Kidney capillary endothelial cell (primary cell): ENCODE data around the gene WIZ.

ENCODE experiments used
- DNase-seq: peaks from one replicate; pipeline ENCODE4 v3.0.0-alpha.2; 2018; ENCODE audit warnings: low spot score

Gene WIZ

GRCh38 chr19:15443838-15444237 lies 5.9 kb downstream of the WIZ start:
- DNase-seq: no peak

GRCh38 chr19:15443325-15443724 lies 6.4 kb downstream of the WIZ start:
- no peak for DNase-seq

DNA sequence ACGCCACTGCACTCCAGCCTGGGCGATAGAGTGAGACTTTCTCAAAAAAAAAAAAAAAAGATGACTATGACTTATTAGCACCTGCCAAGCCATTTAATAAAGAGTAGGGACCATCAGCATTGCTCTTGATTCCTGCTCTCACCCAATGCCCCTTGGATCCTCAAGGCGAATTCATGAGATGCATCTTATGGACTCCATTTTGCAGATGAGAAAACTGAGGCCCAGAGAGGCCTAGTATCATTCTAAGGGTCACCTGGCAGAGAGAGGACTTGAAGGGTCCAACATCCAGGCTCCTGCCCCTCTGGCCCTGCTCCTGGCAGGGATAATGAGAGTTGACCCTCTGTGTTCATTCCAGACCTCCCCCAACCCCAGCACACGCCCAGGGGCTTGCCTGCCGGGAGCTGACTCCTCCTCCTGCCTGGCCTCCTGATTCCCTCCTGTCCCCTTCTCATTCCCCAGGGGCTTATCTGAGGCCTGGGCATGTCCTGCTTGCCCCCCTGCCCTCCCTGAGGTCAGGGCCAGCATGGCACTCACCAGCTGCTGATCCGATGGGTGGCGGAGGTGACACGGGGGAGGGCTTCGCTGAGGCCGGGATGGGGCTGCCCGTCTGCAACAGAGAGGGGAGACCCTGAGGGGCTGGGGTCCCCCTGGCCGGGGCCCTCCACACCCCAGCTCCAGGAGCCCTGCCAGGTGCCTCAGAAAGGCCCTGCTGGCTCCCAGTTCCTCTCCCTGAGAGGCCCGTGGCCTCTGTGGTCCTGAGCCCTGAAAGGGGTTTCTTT lies 7.4 kb downstream of the WIZ start:
- no peak for DNase-seq

DNA sequence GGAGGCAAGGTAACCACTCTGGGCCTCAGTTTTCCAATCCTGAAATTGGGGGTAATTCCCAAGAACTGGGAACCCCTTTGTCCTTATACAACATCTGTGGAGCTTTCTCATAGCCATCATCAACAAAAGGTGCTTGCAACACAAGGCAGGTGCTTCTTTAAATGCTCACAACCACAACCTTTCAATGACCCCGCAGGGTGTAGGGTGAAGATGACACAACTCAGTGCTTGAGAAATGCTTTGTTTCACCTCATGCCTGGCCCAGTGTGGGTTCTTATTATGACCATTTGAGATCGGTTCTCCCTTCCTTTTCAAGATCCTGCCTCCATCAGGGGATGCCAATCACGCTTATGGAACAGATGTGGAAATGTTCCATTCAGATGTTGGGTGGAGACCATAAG lies 8.4 kb downstream of the WIZ start:
- DNase-seq: no peak

DNA sequence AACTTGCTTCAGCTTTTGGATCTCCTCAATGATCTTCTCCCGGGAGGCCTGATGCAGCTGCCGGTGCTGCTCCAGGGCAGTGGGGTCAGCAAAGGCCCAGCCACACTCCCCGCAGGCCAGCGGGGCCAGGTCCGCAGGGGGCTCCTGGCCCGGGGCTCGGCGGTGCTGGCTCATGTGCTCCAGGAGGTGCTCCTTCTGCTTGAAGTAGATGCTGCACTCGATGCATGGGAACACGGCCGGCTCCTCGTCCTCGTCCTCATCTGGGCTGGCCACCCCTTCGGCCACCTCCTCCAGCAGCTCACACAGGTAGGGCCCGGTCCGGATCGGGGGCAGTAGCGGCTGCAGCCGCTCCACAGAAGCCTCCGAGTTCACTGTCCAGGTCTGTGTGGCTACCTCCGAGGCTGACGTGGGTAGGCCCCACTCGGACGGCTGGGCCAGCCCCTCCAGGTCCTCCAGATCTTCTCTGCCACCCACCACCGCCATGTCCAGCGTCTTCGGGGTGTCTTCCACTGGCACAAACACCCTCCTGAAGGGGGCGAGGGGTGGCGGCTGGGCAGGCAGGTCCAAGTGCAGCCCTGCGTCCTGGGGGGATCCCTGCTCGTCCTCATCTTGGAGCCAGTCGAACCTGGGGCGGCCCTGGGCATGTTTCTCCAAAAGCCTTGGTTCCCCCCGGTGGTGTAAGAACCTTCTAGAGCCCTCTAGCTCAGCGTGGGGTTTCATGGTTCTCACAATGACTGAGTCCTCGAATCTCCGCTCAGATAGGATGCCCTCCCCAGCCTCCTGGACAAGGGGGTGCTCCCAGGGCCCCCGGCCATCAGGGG lies 9.7 kb downstream of the WIZ start:
- DNase-seq: no peak

DNA sequence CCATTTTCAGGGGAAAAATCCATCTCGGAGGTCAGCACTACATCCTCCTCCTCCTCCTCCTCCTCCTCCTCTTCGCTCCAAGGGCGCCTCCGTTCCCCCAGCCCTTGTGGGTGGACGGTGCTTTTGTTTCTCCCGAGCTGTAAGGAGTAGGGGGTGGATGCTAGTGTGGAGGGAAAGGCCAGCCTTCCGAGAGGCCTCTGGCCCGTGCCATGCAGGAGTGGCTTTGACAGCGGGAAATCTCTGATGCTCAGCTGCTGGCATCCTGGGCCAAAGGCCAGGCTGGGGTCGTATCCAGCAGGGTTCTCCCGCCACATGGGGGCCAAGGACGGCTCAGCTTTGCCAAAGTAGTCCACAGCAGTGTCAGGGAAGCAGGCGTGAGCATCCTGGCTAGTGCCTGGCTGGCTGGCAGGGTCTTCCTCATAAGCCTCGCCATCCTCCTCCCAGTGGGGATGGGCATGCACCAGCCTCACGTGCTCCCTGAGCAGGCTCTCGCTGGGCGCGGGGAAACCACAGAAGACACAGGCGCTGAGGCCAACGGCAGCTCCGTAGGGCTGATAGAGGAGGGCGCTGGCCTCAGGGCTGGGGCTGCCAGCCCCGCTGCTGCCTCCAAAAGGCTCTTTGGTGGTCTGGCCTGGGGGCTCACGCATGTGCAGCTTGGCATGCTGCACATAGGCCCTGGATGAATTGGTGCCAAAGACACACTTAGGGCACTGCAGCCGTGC lies 10.5 kb downstream of the WIZ start:
- DNase-seq: no peak

GRCh38 chr19:15438577-15438976 lies 11.2 kb downstream of the WIZ start:
- DNase-seq: no peak

GRCh38 chr19:15438124-15438496 lies 11.6 kb downstream of the WIZ start:
- no peak for DNase-seq

DNA sequence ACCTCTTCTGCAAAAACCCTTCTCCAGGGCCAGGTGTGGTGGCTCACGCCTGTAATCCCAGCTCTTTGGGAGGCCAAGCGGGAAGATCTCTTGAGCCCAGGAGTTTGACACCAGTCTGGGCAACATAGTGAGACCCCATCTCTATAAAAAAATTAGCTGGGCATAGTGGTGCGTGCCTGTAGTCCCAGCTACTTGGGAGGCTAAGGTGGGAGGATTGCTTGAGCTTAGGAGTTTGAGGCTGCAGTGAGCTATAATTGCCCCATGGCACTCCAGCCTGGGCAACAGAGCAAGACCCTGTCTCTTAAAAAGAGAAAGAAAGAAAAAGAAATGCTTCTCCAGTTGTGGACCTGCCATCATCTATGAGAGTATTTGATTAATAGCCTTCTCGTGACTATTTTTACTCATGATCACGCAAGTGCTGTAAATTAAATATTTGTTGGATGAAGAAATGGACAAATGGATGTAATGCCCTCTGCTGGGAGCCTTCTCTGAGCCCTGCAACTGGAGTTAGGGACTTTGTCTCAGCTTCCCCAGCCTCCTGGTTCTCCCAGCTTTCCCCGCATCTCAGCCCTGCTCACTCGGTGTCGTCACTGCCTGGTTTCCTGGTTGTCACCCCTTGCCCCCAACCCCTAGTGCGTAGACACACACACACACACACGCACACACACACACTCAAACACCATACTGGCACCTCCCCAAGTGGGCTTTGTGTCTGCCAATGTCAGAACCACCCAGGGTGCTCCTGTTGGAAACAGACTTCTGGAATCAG lies 12.2 kb downstream of the WIZ start:
- DNase-seq: no peak

DNA sequence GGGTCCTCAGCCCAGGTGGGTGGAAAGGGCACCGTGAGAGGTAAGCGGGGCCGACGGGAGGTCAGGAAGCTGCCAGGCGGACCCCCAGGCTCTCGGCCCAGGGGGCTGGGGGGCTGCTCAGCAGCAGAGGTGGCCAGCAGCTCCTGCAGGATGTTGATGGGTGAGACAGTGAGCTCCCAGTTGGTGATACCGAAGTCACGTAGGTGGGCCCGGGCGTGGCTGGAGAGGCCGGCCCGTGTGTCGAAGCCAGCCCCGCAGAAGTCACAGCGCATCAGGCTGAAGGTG lies 13.0 kb downstream of the WIZ start:
- no peak for DNase-seq

DNA sequence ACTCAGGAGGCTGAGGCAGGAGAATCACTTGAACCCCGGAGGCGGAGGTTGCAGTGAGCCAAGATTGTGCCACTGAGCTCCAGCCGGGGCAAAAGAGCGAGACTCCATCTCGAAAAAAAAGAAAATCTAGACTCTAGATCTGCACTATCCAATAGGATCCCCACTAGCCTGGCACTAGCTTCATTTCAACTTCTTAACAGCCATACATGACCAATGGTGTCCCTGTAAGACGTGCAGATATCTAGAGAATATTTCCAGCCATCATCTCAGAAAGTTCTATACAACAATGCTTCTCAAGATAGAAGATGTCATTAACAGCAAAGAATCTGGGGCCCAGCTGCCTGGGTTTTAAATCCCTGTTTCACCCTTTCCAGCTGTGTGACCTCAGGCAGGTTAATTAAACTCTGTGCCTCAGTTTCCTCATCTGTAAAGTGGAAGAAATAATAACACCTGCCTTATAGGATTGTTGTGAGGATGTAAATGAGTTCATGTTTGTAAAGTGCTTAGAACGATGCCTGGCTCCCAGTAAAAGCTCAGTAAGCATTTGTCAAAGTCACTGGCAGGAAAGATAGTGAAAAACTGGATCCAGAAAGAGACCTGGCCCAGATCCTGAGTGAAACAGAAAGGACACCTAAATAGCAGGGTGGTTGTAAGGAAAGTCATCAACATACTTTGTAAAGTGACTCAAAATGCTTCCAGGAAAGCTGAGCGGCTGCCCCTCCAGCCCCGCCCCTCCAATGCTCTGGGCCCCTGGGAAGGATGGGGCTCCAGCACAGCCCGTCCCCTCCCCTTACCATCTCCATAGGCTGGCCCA lies 13.5 kb downstream of the WIZ start:
- no peak for DNase-seq

DNA sequence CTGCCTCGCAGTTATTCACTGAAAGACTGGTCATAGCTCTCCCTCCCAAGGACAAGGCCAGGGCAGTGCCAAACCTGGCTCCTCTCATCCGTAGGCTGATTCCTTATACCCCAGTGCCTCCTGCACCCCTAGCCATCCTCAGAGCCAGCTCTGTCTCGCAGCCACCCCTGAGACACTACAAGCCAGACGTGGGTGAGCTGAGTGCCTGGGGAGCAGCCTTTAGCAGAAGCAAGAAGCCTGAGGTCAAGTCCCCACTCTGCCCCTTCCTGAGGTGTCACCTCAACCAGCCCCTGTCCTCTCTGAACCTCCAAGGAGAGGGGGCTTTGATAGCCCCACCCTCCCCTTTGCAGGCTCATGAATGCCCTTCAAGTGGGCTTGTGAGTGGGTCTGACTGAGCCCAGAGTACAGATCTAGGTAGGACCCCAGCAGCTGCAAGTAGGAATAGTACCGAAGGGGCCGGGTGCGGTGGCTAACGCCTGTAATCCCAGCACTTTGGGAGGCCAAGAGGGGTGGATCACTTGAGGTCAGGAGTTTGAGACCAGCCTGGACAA lies 16.2 kb downstream of the WIZ start:
- no peak for DNase-seq

GRCh38 chr19:15432629-15433518 lies 16.9 kb downstream of the WIZ start:
- DNase-seq: peak; percentile 83

DNA sequence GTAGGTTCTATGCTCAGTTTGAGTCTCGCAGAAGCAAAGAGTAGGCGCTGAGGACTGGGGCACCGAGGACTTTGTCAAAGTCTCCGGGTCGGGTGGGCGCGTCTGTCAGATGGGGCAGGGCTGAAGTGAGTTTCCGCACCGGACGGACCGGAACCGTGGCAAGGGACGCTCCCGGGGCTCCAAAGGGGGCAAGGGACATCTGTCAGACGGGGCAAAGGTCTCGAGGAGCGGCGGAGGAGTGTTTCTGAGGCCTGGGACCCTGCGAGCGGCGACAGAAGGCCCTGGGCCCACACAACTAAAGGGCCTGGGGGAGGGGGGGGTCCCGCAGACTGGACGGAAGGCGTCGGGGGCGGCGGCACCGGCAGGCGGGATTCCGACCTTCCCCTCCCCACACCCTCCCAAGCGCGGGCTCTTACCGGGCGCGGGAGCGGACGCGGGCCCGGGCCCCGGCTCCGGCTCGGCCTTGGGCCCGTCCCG lies 17.7 kb downstream of the WIZ start:
- peak; percentile 9 for DNase-seq

DNA sequence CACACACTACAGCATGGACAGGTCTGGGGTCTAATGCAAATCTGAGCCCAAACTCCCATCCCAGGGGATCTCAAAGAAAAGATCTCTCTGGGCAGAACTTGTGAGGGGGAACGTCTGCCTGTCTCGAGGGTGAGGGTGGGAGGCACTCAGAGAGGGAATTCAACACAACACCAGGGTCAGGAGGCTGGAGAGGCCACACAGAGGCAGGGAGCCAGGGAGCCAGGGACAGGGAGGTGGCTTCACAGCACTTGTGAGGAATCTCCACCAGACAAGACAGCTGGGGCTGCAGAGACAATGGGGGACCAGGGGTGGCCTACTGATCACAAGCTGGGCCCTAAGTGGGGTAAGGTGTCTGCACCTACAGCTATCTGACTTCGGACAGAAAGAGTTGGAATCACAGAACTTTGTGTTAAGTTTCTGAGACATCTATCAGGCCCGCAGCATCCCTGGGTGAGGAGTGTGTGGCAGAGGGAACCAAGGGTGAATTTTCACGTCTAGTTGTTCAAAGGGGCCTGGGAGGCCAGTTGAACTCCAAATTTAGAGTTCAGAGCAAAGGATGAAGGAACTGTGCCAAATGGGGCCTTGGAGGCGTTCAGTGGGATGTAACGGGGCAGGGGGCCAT lies 18.2 kb downstream of the WIZ start:
- DNase-seq: no peak

DNA sequence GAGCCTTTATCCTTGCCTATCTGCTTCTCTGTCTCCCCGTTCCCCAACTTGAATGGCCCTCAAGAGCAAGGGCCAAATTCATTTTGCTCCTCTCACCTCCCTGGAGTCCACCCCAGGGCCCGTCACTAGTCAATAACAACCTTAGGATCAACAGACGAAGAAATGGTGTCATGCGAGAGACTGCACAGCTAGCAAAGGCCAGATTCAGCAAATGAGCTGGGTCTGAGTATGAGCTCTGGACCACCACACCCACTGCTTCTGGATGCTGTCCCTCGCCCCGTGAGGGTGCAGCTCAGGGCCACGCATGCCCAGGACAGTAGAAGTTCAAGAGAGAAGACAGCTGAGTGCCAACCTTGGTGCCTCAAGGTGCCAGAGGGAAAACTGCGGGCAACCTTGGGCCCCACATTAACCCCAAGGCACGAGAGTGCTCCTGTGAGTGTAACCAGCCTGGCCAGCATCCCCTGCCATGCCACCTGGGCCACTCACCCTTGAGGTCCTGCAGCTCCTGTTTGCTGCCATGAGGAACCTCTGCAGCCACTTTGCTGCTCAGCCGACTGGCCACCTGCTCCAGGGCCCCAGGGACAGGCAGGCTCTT lies 19.1 kb downstream of the WIZ start:
- DNase-seq: no peak

- DNase-seq: no peak
Measured at GRCh38 chr19:15429825-15430467, 19.8 kb downstream of the WIZ start.

DNA sequence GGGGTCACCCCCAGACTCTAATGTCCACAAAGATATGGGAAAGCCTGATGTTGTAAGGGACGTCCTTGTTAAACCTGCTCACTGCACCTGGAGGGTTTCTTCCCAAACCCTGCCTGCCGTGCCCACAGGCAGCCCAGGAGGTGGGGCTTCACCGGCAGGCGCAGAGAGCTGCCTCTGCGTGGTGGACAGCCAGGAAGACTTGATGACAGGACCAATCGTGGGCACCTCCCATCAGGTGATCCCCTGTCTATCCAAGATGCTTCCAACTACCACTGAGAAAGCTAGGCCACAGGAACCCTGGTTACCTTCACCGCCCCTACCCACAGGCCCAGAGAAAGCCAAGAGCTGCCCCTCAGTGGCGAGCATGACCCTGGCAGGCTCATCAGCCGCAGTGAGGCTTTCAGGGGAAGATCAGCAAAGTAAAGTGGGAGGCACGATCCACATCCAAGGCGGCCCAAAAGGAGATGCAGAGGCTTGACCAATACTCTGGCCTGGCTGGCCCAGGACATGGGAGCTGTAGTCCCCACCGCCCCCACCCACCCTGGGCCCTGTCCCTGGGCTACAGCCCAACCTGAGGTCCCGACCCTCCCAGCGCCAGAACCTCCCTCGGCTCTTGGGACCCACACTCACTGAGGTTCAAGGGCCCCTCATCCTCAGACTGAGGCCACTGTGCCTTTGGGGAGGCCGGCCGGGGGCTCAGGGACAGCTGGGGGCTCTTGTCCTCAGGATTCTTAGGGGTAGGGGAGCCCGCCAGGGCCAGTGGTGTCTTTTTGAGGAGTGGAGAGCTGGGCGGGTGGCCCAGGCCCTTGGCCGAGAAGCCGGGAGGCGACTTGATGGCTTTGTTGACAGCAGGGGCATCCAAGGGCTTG lies 20.6 kb downstream of the WIZ start:
- no peak for DNase-seq
